Glomerular visceral epithelial cell (primary cell): ENCODE data around the gene PVRIG.
"Not testable (repeated sequence)": the region's sequence is repeated elsewhere in the genome, so short reads cannot be mapped to it uniquely, and the experiment has no call there.

Source experiments
- DNase-seq: peaks from one replicate; pipeline ENCODE4 v3.0.0-alpha.2; 2016; ENCODE audit errors: extremely low spot score

Gene PVRIG

GRCh38 chr7:100219801-100220585 is at the start of gene PVRIG:
Gene PVRIG (plus strand): TSS chr7:100219949. CDS start chr7:100219971, 22 bp downstream.
- not testable (repeated sequence) for DNase-seq

GRCh38 chr7:100170101-100170897 is 49.5 kb upstream of the PVRIG start:
- no peak for DNase-seq

GRCh38 chr7:100171087-100171681 is 48.6 kb upstream of the PVRIG start:
- no peak for DNase-seq

GRCh38 chr7:100171840-100172239 is 47.9 kb upstream of the PVRIG start:
- DNase-seq: no peak

- no peak for DNase-seq
Measured at GRCh38 chr7:100173806-100174495, 45.8 kb upstream of the PVRIG start.

GRCh38 chr7:100174582-100174981 is 45.2 kb upstream of the PVRIG start:
- DNase-seq: no peak

GRCh38 chr7:100175296-100175935 is 44.3 kb upstream of the PVRIG start:
- DNase-seq: no peak

- DNase-seq: no peak
Measured at GRCh38 chr7:100176096-100177044, 43.4 kb upstream of the PVRIG start.

- DNase-seq: peak; percentile 97
Measured at GRCh38 chr7:100177045-100178001, 42.4 kb upstream of the PVRIG start, which contains the start of the genes GPC2 and STAG3. Gene GPC2 (minus strand): TSS chr7:100177381. CDS start chr7:100177199, 182 bp downstream. Gene STAG3 (plus strand): TSS chr7:100177918. CDS start chr7:100180557, 2,639 bp downstream.

DNA sequence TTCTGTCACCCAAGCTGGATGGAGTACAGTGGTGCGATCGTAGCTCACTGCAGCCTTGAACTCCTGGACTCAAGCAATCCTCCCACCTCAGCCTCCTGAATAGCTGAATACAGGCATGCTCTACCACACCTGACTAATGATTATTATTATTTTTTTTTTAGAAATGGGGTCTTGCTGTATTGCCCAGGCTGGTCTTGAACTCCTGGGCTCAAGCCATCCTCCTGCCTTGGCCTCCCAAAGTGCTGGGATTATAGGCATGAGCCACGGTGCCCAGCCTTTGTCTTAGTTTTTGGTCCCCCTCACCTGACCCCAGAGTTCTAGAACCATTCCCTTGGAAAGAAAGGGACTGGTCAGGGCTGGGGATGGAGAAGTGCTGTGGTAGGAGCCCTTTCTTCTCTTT is 39.7 kb upstream of the PVRIG start:
- DNase-seq: not testable (repeated sequence)

- not testable (repeated sequence) for DNase-seq
Measured at GRCh38 chr7:100182616-100183015, 37.1 kb upstream of the PVRIG start.

- not testable (repeated sequence) for DNase-seq
Measured at GRCh38 chr7:100183090-100183489, 36.7 kb upstream of the PVRIG start.

DNA sequence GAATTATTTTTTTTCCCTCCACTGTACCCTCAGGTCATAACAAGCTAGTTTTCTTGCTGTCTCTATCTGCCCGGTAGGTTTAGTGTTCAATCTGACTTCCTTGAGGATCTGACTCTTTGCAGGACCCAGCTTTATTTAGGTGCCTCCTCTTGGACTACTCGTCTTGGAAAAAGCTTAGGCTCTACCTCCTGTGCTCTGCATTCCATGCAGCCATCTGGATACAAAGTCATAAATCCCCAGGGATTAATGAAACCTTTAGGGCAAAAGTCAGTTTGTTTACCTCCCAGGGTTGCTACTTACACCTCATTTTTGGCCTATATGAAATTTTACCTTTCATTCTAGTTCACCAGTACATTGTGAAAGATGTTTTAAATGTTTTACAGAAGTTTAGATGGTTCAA is 34.0 kb upstream of the PVRIG start:
- no peak for DNase-seq

GRCh38 chr7:100189061-100189460 is 30.7 kb upstream of the PVRIG start:
- DNase-seq: no peak

DNA sequence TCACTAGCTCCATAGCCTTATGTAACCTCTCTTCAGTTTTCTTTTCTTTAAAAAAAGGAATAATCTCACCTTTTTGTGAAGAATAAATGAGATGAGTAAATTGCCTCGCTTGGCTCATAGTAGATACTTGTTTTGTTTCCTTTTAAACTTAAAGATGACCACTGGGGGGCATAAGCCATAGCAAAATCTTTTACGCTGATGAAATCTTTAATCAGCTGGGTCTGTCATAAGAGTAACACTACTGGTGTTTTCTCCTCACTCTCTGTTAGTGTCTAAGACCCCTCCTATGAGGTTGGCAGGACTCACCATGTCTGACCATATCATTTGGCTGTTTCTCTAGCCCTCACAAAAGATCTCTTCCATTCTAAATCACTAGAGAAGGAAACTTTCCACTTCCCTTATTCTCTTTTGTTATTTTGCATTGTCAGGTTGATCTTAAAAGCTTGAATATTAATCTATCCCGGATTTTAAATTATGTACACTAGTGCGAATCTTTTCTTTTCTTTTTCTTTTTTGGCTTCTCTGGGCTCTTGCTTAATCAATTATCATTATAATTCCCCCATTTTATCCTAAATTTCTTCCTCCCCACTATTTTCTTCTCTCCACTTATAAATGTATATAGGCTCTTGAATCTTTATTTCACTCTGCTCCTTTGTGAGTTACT is 29.6 kb upstream of the PVRIG start:
- no peak for DNase-seq

DNA sequence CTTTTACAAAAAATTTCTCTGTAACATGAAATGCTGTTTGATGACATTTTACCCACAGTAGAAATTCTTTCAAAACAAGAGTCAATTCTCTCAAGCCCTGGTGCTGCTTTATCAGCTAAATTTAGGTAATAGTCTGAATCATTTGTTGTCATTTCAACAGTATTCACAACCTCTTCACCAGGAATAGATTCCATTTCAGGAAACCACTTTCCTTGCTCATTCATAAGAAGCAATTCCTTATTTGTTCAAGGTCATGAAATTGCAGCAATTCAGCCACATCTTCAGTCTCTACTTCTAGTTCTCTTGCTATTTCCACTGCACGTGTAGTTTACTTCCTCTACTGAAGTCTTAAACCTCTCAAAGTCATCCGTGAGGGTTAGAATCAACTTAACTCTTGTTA is 28.0 kb upstream of the PVRIG start:
- no peak for DNase-seq

DNA sequence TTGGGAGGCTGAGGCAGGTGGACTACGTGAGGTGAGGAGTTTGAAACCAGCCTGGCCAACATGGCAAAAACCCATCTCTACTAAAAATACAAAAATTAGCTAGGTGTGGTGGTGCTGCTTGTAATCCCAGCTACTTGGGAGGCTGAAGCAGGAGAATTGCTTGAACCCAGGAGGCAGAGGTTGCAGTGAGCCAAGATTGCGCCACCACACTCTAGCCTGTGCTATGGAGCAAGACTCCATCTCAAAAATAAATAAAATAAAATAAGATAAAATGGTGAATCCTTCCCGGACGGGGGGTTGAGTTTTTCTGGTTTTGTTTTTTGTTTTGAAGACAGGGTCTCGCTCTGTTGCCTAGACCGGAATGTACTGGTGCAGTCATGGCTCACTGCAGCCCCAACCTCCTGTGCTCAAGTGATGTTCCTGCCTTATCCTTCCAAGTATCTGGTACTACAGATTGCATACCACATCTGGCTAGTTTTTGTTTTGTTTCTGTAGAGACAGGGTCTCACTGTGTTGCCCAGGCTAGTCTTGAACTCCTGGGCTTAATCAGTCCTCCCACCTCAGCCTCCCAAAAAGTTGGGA is 27.4 kb upstream of the PVRIG start:
- DNase-seq: not testable (repeated sequence)

GRCh38 chr7:100192969-100193368 is 26.8 kb upstream of the PVRIG start:
- no peak for DNase-seq
